Stimulated activated CD4-positive, alpha-beta T cell treated with anti-CD3 and anti-CD28 coated beads, TNF-alpha, amount 100 ng/mL, for 4 hours (primary cell): ENCODE results near the gene SPATA21.

Experiments used
- DNase-seq, 3 experiments: peaks; one replicate each; pipeline ENCODE4 v3.0.0-alpha.2; 2020; ENCODE audit warnings: low read depth in 3 of 3

The SPATA21 gene

GRCh38 chr1:16351456-16351993 is 85.7 kb downstream of the SPATA21 start:
- DNase-seq, result no peak

GRCh38 chr1:16349847-16350406 is 87.3 kb downstream of the SPATA21 start:
- no peak for DNase-seq
